Right atrium auricular region (tissue), 2 donors: ENCODE data around the gene MADCAM1. TPM values are rescaled to one million over a fixed set of nuclear protein-coding genes. Genes with fewer than 3 reads are reported as not detected.

Experiments used
- DNase-seq: peaks from one replicate; pipeline ENCODE4 v3.0.0-alpha.2; 2019; ENCODE audit warnings: low spot score
- H3K27ac ChIP-seq, 2 donors: fragments of 200-600 bp; sonication (generic); 1 replicate in 1 of 2; 2 replicates in 1 of 2; pipeline ENCODE4 v1.5.1; 2016 to 2019
- H3K27me3 ChIP-seq, 2 donors: fragments of 200-600 bp; sonication (generic); one replicate each; pipeline versions ENCODE4 v1.5.1 to v1.6.0; 2017 to 2019
- H3K36me3 ChIP-seq: fragments of 200-600 bp; sonication (generic); one replicate; pipeline ENCODE4 v1.5.1; 2016
- H3K4me1 ChIP-seq, 2 donors: fragments of 200-600 bp; sonication (generic); one replicate each; pipeline versions ENCODE4 v1.5.1 to v1.6.0; 2017 to 2019
- H3K4me3 ChIP-seq, 2 donors: fragments of 200-600 bp; sonication (generic); 1 replicate in 1 of 2; 2 replicates in 1 of 2; pipeline ENCODE4 v1.5.1; 2017 to 2019; ENCODE audit warnings: mild to moderate bottlenecking in 1 of 2, moderate library complexity in 1 of 2
- H3K9me3 ChIP-seq, 2 donors: fragments of 200-600 bp; sonication (generic); one replicate each; pipeline ENCODE4 v1.5.1; 2019
- CTCF ChIP-seq, 2 donors: fragments of 200-600 bp; sonication (generic); IDR thresholded peaks; one replicate each; pipeline ENCODE4 v1.5.1; 2019; ENCODE audit warnings: antibody characterized with exemption in 2 of 2
- total RNA-seq, 2 donors: library from RNA; depleted of rRNA; stranded (reverse); fragments of >200 nt; gene quantifications; one replicate each; pipeline ENCODE4 v1.1.0, GENCODE V29; 2016

MADCAM1 gene
- total RNA-seq, 2 donors from 2014 or later = not detected

- no peak for DNase-seq
- H3K9me3 ChIP-seq = no peaks in the 10 kb centered on the region
- H3K4me1 ChIP-seq = no peaks in the 10 kb centered on the region
- no peak overlapping the region for H3K27ac ChIP-seq
- H3K36me3 ChIP-seq = no peaks in the 10 kb centered on the region
- no peaks in the 10 kb centered on the region for H3K27me3 ChIP-seq
- no peak for TF ChIP-seq CTCF (IDR thresholded peaks at IDR 0.05)
- H3K4me3 ChIP-seq = no peak overlapping the region
These were observed 26.5 kb upstream of the MADCAM1 start for GRCh38 chr19:469833-470232.

GRCh38 chr19:470701-471100, 25.6 kb upstream of the MADCAM1 start:
- no peak for DNase-seq
- no peak overlapping the region for H3K27ac ChIP-seq
- no peak for TF ChIP-seq CTCF (IDR thresholded peaks at IDR 0.05)

GRCh38 chr19:472005-472858, 24.1 kb upstream of the MADCAM1 start:
- no peaks in the 10 kb centered on the region for H3K4me1 ChIP-seq
- H3K9me3 ChIP-seq = no peaks in the 10 kb centered on the region
- H3K27ac ChIP-seq = no peak overlapping the region
- H3K36me3 ChIP-seq = no peaks in the 10 kb centered on the region
- no peaks in the 10 kb centered on the region for H3K27me3 ChIP-seq
- TF ChIP-seq CTCF (IDR thresholded peaks at IDR 0.05) = no peak
- no peak overlapping the region for H3K4me3 ChIP-seq
- DNase-seq = no peak

More at GRCh38 chr19:470701-471100, 25.6 kb upstream of the MADCAM1 start:
- Histone ChIP-seq H3K4me3 (no peak overlapping the region), H3K36me3 (no peaks in the 10 kb centered on the region), H3K4me1 (no peaks in the 10 kb centered on the region), H3K9me3 (no peaks in the 10 kb centered on the region), H3K27me3 (no peaks in the 10 kb centered on the region)

- Histone ChIP-seq H3K4me3 (no peak overlapping the region), H3K9me3 (no peaks in the 10 kb centered on the region), H3K27me3 (no peaks in the 10 kb centered on the region), H3K4me1 (no peaks in the 10 kb centered on the region), H3K36me3 (no peaks in the 10 kb centered on the region), H3K27ac (peak overlapping the region; percentile 11 to 25)
- no peak for DNase-seq
- TF ChIP-seq CTCF (IDR thresholded peaks at IDR 0.05) = no peak
These were observed 21.9 kb upstream of the MADCAM1 start for GRCh38 chr19:474126-475078.

GRCh38 chr19:475360-475759, 20.9 kb upstream of the MADCAM1 start:
- no peak for DNase-seq
- H3K27ac ChIP-seq = no peak overlapping the region
- no peak overlapping the region for H3K4me3 ChIP-seq
- H3K4me1 ChIP-seq = peaks cover 0 to 5% of the 10 kb centered on the region in 2 donors
- H3K9me3 ChIP-seq = no peaks in the 10 kb centered on the region
- TF ChIP-seq CTCF (IDR thresholded peaks at IDR 0.05) = no peak
- no peaks in the 10 kb centered on the region for H3K36me3 ChIP-seq
- H3K27me3 ChIP-seq = no peaks in the 10 kb centered on the region
